Prostate gland (tissue), 2 donors: ENCODE results near the gene RGSL1.

Experiments
- CTCF ChIP-seq, 4 experiments: fragments of 200-600 bp in 2 of 4; fragments of 450-650 bp in 2 of 4; sonication (generic) in 2 of 4; IDR thresholded peaks; 1 replicate in 3 of 4; 2 replicates in 1 of 4; pipeline ENCODE4 v1.5.1; 2016 to 2019; ENCODE audit warnings: antibody characterized with exemption in 4 of 4, mild to moderate bottlenecking in 2 of 4, moderate library complexity in 2 of 4
- POLR2A ChIP-seq: fragments of 450-650 bp; IDR thresholded peaks from one replicate; pipeline ENCODE4 v1.6.1; 2016; ENCODE audit warnings: antibody characterized with exemption, mild to moderate bottlenecking

- TF ChIP-seq CTCF (IDR thresholded peaks at IDR 0.05) (no peak), POLR2A (no peak)
These were observed 158.3 kb downstream of the RGSL1 start for GRCh38 chr1:182608236-182608635.
